HepG2 (cell line): ENCODE results near the gene PXYLP1. TPM values are rescaled to one million over a fixed set of nuclear protein-coding genes. Genes with fewer than 3 reads are reported as not detected.
A peak's percentile ranks its signal among the peaks of the same experiment; 100 is the strongest.

ENCODE experiments used
- BCL6 ChIP-seq: IDR thresholded peaks from 2 replicates; pipeline ENCODE4 v1.6.1; 2016; ENCODE audit warnings: missing genetic modification reagents, missing compliant biosample characterization
- BRCA1 ChIP-seq: sonication (generic); formaldehyde crosslinking; IDR thresholded peaks from 2 replicates; pipeline ENCODE4 v1.4.0; 2020; ENCODE audit warnings: missing genetic modification reagents
- HOXA3 ChIP-seq: sonication (generic); formaldehyde crosslinking; IDR thresholded peaks from 2 replicates; pipeline ENCODE4 v1.5.0; 2020; ENCODE audit warnings: missing genetic modification reagents
- IRF2 ChIP-seq: IDR thresholded peaks from 2 replicates; pipeline ENCODE4 v1.6.1; 2018; ENCODE audit warnings: missing genetic modification reagents, missing compliant biosample characterization
- JARID2 ChIP-seq: sonication (generic); formaldehyde crosslinking; IDR thresholded peaks from 2 replicates; pipeline ENCODE4 v1.8.1; 2023; ENCODE audit warnings: missing genetic modification reagents, inconsistent platforms; ENCODE audit not compliant: insufficient replicate concordance
- NBN ChIP-seq: fragments of 450-650 bp; conservative IDR thresholded peaks from 2 replicates; pipeline ENCODE4 v1.6.1; 2017
- PAX8 ChIP-seq: sonication (generic); formaldehyde crosslinking; IDR thresholded peaks from 2 replicates; pipeline ENCODE4 v1.8.0; 2022; ENCODE audit warnings: mild to moderate bottlenecking, missing genetic modification reagents, borderline replicate concordance
- RAD51 ChIP-seq: fragments of 450-650 bp; IDR thresholded peaks from 2 replicates; pipeline ENCODE4 v1.6.1; 2016; ENCODE audit warnings: borderline replicate concordance
- TSC22D2 ChIP-seq: sonication (generic); formaldehyde crosslinking; IDR thresholded peaks from 2 replicates; pipeline ENCODE4 v1.5.1; 2020; ENCODE audit warnings: missing genetic modification reagents, mild to moderate bottlenecking, borderline replicate concordance
- ZBTB3 ChIP-seq: sonication (generic); formaldehyde crosslinking; IDR thresholded peaks from 2 replicates; pipeline ENCODE4 v1.4.0; 2020; ENCODE audit warnings: low read depth, mild to moderate bottlenecking, moderate library complexity, missing genetic modification reagents, borderline replicate concordance
- ZNF143 ChIP-seq: sonication (generic); formaldehyde crosslinking; IDR thresholded peaks from 2 replicates; pipeline ENCODE4 v1.4.0; 2020; ENCODE audit warnings: missing genetic modification reagents
- ZNF232 ChIP-seq: sonication (generic); formaldehyde crosslinking; IDR thresholded peaks from 2 replicates; pipeline ENCODE4 v1.4.0; 2020; ENCODE audit warnings: missing genetic modification reagents, borderline replicate concordance
- ZNF670 ChIP-seq: sonication (generic); formaldehyde crosslinking; IDR thresholded peaks from 2 replicates; pipeline ENCODE4 v1.8.0; 2022; ENCODE audit warnings: mild to moderate bottlenecking, missing genetic modification reagents, borderline replicate concordance
- polyA plus RNA-seq, 8 experiments: library from polyadenylated mRNA; depleted of rRNA in 3 of 8; stranded (reverse) in 7 of 8; unstranded in 1 of 8; fragments of >200 nt; fragmentation: Illumina TruSeq in 4 of 8; extraction: Trizol in 4 of 8; gene quantifications; 2 replicates each; pipeline versions ENCODE4 v1.2.1 to v1.2.3, GENCODE V29; 2011 to 2016; ENCODE audit warnings: low read depth in 4 of 8, missing spikeins in 1 of 8, mixed read lengths in 1 of 8; ENCODE audit not compliant: insufficient read depth in 1 of 8
- total RNA-seq, 5 experiments: library from RNA; depleted of rRNA; stranded (reverse); fragments of >200 nt; fragmentation: Illumina TruSeq; extraction: Trizol; gene quantifications; 2 replicates each; pipeline ENCODE4 v1.2.3, GENCODE V29; 2016; ENCODE audit warnings: low read depth in 1 of 5
- TF ChIP-seq, protein P1 (sequence below): sonication (generic); formaldehyde crosslinking; IDR thresholded peaks from 2 replicates; pipeline ENCODE4 v1.4.0; 2020; ENCODE audit warnings: missing genetic modification reagents
- TF ChIP-seq, protein P2 (sequence below): sonication (generic); formaldehyde crosslinking; conservative IDR thresholded peaks from 2 replicates; pipeline ENCODE4 v1.4.0; 2020; ENCODE audit warnings: mild to moderate bottlenecking, missing genetic modification reagents, moderate library complexity
- TF ChIP-seq, protein P3 (sequence below): sonication (generic); formaldehyde crosslinking; conservative IDR thresholded peaks from 2 replicates; pipeline ENCODE4 v1.4.0; 2020; ENCODE audit warnings: missing genetic modification reagents
- TF ChIP-seq, protein P4 (sequence below): sonication (generic); formaldehyde crosslinking; IDR thresholded peaks from 2 replicates; pipeline ENCODE4 v1.8.1; 2023; ENCODE audit warnings: mild to moderate bottlenecking, missing genetic modification reagents
- TF ChIP-seq, protein P5 (sequence below): sonication (generic); formaldehyde crosslinking; IDR thresholded peaks from 2 replicates; pipeline ENCODE4 v1.4.0; 2020; ENCODE audit warnings: missing genetic modification reagents, low read depth, mild to moderate bottlenecking, borderline replicate concordance
- TF ChIP-seq, protein P6 (sequence below), 2 experiments: fragments of 450-650 bp in 1 of 2; sonication (generic) in 1 of 2; formaldehyde crosslinking; IDR thresholded peaks; 2 replicates each; pipeline versions ENCODE4 v1.5.0 to v1.8.0; 2020 to 2022; ENCODE audit warnings: mild to moderate bottlenecking in 1 of 2, missing genetic modification reagents in 1 of 2

Gene PXYLP1
- total and polyA plus RNA-seq, 2 of the 13 experiments (the other 11 are each of a cell fraction or from before 2014, with no cell fraction given), result 4.9 to 8.1 TPM

DNA sequence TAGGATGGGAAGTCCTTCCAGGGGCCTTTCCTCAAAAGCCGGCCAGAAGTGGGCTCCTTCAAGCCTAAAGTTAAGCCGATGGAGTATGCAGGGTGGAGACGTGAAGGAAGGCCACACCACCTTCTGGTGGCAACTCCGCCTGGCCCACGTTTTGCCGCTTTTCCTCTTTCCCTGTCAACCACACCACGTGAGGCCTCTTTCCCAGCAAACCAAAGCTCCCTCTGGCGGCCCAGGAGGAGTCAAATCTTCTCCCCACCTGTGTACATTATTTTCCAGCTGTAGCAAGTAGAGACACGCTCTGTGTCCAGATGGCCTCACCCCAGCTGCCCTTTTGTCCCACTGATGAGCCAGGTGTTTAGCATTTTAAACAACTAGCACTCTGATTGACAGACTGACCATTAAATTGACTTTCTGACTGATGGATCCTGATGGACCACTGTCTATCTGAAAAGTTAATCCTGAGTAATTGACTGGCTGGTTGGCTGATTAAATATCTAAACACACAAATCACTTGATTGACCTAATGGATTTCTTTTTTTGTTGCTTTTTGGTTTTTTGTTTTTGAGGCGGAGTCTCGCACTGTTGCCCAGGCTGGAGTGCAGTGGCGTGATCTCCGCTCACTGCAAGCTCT, 77.1 kb downstream of the PXYLP1 start (continued):
- TF ChIP-seq JARID2 (no peak), ZBTB3 (CRISPR knock-in tag) (no peak), ZNF232 (CRISPR knock-in tag) (0 out of 2 replicates have a peak, but pooled peaks have one; percentile 29), TSC22D2 (CRISPR knock-in tag) (peak; percentile 71; the same call in 1 of the 2 replicates), PAX8 (CRISPR knock-in tag) (no peak), NBN (no peak), ZNF143 (CRISPR knock-in tag) (peak; percentile 42; the same call in 1 of the 2 replicates), RAD51 (peak; percentile 60; the same call in 1 of the 2 replicates), ZNF670 (CRISPR knock-in tag) (no peak), HOXA3 (CRISPR knock-in tag) (peak; percentile 56; the same call in 1 of the 2 replicates), BCL6 (CRISPR knock-in tag) (peak; percentile 27; the same call in 1 of the 2 replicates), IRF2 (peak; percentile 65; the same call in 1 of the 2 replicates), BRCA1 (CRISPR knock-in tag) (0 out of 2 replicates have a peak, but pooled peaks have one; percentile 41)
- TF ChIP-seq, protein P1, sequence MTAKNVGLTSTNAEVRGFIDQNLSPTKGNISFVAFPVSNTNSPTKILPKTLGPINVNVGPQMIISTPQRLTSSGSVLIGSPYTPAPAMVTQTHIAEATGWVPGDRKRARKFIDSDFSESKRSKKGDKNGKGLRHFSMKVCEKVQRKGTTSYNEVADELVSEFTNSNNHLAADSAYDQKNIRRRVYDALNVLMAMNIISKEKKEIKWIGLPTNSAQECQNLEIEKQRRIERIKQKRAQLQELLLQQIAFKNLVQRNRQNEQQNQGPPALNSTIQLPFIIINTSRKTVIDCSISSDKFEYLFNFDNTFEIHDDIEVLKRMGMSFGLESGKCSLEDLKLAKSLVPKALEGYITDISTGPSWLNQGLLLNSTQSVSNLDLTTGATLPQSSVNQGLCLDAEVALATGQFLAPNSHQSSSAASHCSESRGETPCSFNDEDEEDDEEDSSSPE (CRISPR knock-in tag), result peak; percentile 90
- TF ChIP-seq, protein P2, sequence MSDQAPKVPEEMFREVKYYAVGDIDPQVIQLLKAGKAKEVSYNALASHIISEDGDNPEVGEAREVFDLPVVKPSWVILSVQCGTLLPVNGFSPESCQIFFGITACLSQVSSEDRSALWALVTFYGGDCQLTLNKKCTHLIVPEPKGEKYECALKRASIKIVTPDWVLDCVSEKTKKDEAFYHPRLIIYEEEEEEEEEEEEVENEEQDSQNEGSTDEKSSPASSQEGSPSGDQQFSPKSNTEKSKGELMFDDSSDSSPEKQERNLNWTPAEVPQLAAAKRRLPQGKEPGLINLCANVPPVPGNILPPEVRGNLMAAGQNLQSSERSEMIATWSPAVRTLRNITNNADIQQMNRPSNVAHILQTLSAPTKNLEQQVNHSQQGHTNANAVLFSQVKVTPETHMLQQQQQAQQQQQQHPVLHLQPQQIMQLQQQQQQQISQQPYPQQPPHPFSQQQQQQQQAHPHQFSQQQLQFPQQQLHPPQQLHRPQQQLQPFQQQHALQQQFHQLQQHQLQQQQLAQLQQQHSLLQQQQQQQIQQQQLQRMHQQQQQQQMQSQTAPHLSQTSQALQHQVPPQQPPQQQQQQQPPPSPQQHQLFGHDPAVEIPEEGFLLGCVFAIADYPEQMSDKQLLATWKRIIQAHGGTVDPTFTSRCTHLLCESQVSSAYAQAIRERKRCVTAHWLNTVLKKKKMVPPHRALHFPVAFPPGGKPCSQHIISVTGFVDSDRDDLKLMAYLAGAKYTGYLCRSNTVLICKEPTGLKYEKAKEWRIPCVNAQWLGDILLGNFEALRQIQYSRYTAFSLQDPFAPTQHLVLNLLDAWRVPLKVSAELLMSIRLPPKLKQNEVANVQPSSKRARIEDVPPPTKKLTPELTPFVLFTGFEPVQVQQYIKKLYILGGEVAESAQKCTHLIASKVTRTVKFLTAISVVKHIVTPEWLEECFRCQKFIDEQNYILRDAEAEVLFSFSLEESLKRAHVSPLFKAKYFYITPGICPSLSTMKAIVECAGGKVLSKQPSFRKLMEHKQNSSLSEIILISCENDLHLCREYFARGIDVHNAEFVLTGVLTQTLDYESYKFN, result no peak
- TF ChIP-seq, protein P3, sequence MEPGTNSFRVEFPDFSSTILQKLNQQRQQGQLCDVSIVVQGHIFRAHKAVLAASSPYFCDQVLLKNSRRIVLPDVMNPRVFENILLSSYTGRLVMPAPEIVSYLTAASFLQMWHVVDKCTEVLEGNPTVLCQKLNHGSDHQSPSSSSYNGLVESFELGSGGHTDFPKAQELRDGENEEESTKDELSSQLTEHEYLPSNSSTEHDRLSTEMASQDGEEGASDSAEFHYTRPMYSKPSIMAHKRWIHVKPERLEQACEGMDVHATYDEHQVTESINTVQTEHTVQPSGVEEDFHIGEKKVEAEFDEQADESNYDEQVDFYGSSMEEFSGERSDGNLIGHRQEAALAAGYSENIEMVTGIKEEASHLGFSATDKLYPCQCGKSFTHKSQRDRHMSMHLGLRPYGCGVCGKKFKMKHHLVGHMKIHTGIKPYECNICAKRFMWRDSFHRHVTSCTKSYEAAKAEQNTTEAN (CRISPR knock-in tag), result 0 out of 2 replicates have a peak, but pooled peaks have one; percentile 22
- TF ChIP-seq, protein P4, sequence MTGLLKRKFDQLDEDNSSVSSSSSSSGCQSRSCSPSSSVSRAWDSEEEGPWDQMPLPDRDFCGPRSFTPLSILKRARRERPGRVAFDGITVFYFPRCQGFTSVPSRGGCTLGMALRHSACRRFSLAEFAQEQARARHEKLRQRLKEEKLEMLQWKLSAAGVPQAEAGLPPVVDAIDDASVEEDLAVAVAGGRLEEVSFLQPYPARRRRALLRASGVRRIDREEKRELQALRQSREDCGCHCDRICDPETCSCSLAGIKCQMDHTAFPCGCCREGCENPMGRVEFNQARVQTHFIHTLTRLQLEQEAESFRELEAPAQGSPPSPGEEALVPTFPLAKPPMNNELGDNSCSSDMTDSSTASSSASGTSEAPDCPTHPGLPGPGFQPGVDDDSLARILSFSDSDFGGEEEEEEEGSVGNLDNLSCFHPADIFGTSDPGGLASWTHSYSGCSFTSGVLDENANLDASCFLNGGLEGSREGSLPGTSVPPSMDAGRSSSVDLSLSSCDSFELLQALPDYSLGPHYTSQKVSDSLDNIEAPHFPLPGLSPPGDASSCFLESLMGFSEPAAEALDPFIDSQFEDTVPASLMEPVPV (CRISPR knock-in tag), result no peak
- TF ChIP-seq, protein P5, sequence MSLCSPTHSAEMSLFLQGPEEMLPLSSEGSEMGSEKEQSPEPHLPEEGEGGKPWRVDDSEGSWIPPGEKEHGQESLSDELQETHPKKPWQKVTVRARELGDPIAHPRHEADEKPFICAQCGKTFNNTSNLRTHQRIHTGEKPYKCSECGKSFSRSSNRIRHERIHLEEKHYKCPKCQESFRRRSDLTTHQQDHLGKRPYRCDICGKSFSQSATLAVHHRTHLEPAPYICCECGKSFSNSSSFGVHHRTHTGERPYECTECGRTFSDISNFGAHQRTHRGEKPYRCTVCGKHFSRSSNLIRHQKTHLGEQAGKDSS (CRISPR knock-in tag), result 0 out of 2 replicates have a peak, but pooled peaks have one; percentile 14
- TF ChIP-seq, protein P6, sequence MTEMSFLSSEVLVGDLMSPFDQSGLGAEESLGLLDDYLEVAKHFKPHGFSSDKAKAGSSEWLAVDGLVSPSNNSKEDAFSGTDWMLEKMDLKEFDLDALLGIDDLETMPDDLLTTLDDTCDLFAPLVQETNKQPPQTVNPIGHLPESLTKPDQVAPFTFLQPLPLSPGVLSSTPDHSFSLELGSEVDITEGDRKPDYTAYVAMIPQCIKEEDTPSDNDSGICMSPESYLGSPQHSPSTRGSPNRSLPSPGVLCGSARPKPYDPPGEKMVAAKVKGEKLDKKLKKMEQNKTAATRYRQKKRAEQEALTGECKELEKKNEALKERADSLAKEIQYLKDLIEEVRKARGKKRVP (CRISPR knock-in tag; IDR thresholded peaks at IDR 0.05), result peak in 1 of 2 experiments; percentile 43; a peak in 1 of 4 replicates
